Hepatocyte (in vitro differentiated cells): Measurements from ENCODE around the gene OR56A5. TPM values are rescaled to one million over a fixed set of nuclear protein-coding genes. Genes with fewer than 3 reads are reported as not detected.

Experiments
- DNase-seq: peaks from one replicate; pipeline ENCODE4 v3.0.0-alpha.2; 2016; ENCODE audit warnings: low spot score
- H2AFZ ChIP-seq: fragments of 200-600 bp; sonication (generic); 2 replicates; pipeline ENCODE4 v1.6.0; 2016; ENCODE audit warnings: antibody characterized with exemption, mild to moderate bottlenecking
- H3K27ac ChIP-seq: fragments of 200-600 bp; sonication (generic); 2 replicates; pipeline ENCODE4 v1.5.1; 2016; ENCODE audit warnings: mild to moderate bottlenecking
- H3K27me3 ChIP-seq: fragments of 200-600 bp; sonication (generic); 2 replicates; pipeline ENCODE4 v1.6.1; 2016
- H3K36me3 ChIP-seq: fragments of 200-600 bp; sonication (generic); replicated peaks from 2 replicates; pipeline ENCODE4 v1.5.1; 2016; ENCODE audit warnings: low read depth; ENCODE audit not compliant: insufficient read depth
- H3K4me1 ChIP-seq: fragments of 200-600 bp; sonication (generic); 2 replicates; pipeline ENCODE4 v1.5.1; 2016; ENCODE audit warnings: mild to moderate bottlenecking, moderate library complexity; ENCODE audit not compliant: insufficient read depth
- H3K4me2 ChIP-seq: fragments of 200-600 bp; sonication (generic); 2 replicates; pipeline ENCODE4 v1.6.0; 2016
- H3K4me3 ChIP-seq: fragments of 200-600 bp; sonication (generic); 2 replicates; pipeline ENCODE4 v1.5.1; 2016; ENCODE audit warnings: mild to moderate bottlenecking
- H3K79me2 ChIP-seq: fragments of 200-600 bp; sonication (generic); 2 replicates; pipeline ENCODE4 v1.6.0; 2017; ENCODE audit warnings: mild to moderate bottlenecking
- H3K9me2 ChIP-seq: fragments of 200-600 bp; sonication (generic); replicated peaks from 2 replicates; pipeline ENCODE4 v1.6.0; 2017; ENCODE audit warnings: mild to moderate bottlenecking; ENCODE audit not compliant: insufficient read depth
- H3K9me3 ChIP-seq: fragments of 200-600 bp; sonication (generic); 2 replicates; pipeline ENCODE4 v1.5.1; 2016; ENCODE audit warnings: low read depth, mild to moderate bottlenecking
- H4K20me1 ChIP-seq: fragments of 200-600 bp; sonication (generic); 2 replicates; pipeline ENCODE4 v1.6.0; 2016; ENCODE audit warnings: mild to moderate bottlenecking; ENCODE audit not compliant: insufficient read depth, poor library complexity, severe bottlenecking
- EZH2 ChIP-seq: fragments of 200-600 bp; sonication (generic); IDR thresholded peaks from 2 replicates; pipeline ENCODE4 v1.6.1; 2016; ENCODE audit warnings: antibody characterized with exemption, mild to moderate bottlenecking, borderline replicate concordance
- EZH2phosphoT487 ChIP-seq: fragments of 200-600 bp; sonication (generic); IDR thresholded peaks from one replicate; pipeline ENCODE4 v1.6.1; 2018; ENCODE audit warnings: antibody characterized with exemption, mild to moderate bottlenecking, low read depth, moderate library complexity; ENCODE audit not compliant: unreplicated experiment, severe bottlenecking
- WGBS: methylation state at CpG from one replicate; pipeline ENCODE4 v1.1.6; 2016; ENCODE audit warnings: low lambda C conversion rate; ENCODE audit errors: missing lambda C conversion rate; 5-methylcytosine and 5-hydroxymethylcytosine counted together
- polyA plus RNA-seq: library from polyadenylated mRNA; unstranded; fragments of >200 nt; fragmentation: Nextera tagmentation; extraction: Ambion mirVana; gene quantifications from 2 replicates; pipeline ENCODE4 v1.2.1, GENCODE V29; 2016
- total RNA-seq: library from RNA; depleted of rRNA; stranded (reverse); fragments of >200 nt; gene quantifications from 2 replicates; pipeline ENCODE4 v1.2.3, GENCODE V29; 2014
- TF ChIP-seq, protein P1 (sequence below): fragments of 200-600 bp; sonication (generic); IDR thresholded peaks from 2 replicates; pipeline ENCODE4 v1.5.1; 2016; ENCODE audit warnings: antibody characterized with exemption, mild to moderate bottlenecking; ENCODE audit not compliant: poor library complexity

Gene OR56A5
- total and polyA plus RNA-seq, 2 experiments from 2014 or later, result not detected

DNA sequence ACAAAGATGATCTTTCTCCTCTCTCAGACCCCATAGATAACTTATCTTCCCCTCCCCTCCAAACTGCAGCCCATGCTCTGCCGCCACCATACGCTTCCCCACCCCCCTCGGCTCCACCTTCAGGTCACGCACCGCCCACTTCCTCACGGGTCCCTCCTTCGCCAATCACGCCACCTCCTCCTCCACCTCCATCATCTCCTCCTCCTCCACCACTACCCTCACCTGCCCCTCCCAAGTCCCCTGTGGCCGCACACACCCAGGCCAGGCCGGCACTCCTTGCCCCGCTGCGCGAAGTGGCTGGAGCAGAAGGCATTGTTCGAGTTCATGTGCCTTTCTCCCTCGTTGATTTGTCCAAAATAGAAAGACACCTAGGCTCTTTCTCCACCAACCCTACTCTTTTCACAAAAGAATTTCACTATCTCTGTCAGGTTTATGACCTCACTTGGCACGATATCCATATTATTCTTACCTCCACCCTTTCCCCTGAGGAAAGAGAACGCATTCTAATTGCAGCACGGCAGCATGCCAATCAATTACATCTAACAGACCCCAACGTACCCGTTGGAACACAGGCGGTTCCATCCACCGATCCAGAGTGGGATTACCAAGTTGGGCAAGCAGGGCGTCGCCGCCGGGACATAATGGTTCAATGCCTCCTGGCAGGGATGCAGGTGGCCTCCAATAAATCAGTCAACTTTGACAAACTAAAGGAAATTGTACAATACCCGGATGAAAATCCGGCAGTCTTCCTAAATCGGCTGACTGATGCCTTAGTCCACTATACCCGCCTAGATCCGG lies 38.5 kb downstream of the OR56A5 start:
- H3K9me2 ChIP-seq, result no peaks in the 10 kb centered on the region
- TF ChIP-seq EZH2phosphoT487, result no peak
- no peak for TF ChIP-seq EZH2
- no peaks in the 10 kb centered on the region for H4K20me1 ChIP-seq
- H3K4me2 ChIP-seq, result no peak overlapping the region
- H3K27me3 ChIP-seq, result no peaks in the 10 kb centered on the region
- H3K79me2 ChIP-seq, result no peaks in the 10 kb centered on the region
- H3K4me1 ChIP-seq, result no peaks in the 10 kb centered on the region
- no peak overlapping the region for H2AFZ ChIP-seq
- H3K36me3 ChIP-seq, result no peaks in the 10 kb centered on the region
- WGBS, result 92% methylated on average over 26 of the region's 31 CpGs
- no peak for DNase-seq
- H3K4me3 ChIP-seq, result no peak overlapping the region
- no peak overlapping the region for H3K27ac ChIP-seq
- H3K9me3 ChIP-seq, result no peaks in the 10 kb centered on the region

DNA sequence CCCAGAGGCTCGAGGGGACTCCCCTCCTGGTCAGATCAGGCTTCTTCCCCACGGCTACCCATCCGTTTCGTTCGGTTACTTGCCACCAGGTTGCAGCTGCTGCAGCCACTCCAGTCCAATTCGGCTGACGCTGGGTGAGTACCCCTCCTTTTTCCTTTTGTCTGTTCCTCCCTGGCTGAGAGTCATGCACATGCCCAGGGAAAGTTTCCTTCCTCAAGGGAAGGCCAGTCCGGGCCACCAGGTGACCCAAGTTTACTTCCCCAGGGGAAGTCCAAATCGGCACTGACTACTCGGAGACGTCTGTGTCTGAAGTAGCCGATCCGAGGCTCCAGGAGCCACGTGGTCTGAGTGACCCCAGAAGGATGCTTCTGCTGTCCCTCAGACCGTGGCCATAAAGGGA lies 39.5 kb downstream of the OR56A5 start:
- WGBS, result 84% methylated on average over 14 of the region's 15 CpGs
- no peaks in the 10 kb centered on the region for H3K9me3 ChIP-seq

GRCh38 chr11:5928271-5928670 lies 40.0 kb downstream of the OR56A5 start:
- Histone ChIP-seq H2AFZ (no peak overlapping the region), H3K27ac (no peak overlapping the region), H3K4me1 (no peaks in the 10 kb centered on the region), H3K4me3 (no peak overlapping the region), H3K27me3 (no peaks in the 10 kb centered on the region), H3K9me3 (no peaks in the 10 kb centered on the region), H3K9me2 (no peaks in the 10 kb centered on the region), H3K36me3 (no peaks in the 10 kb centered on the region), H4K20me1 (no peaks in the 10 kb centered on the region), H3K79me2 (no peaks in the 10 kb centered on the region), H3K4me2 (no peak overlapping the region)
- 96% methylated on average over 17 of the region's 17 CpGs for WGBS
- DNase-seq, result no peak
- TF ChIP-seq EZH2 (no peak), EZH2phosphoT487 (no peak)
- TF ChIP-seq, protein P1, sequence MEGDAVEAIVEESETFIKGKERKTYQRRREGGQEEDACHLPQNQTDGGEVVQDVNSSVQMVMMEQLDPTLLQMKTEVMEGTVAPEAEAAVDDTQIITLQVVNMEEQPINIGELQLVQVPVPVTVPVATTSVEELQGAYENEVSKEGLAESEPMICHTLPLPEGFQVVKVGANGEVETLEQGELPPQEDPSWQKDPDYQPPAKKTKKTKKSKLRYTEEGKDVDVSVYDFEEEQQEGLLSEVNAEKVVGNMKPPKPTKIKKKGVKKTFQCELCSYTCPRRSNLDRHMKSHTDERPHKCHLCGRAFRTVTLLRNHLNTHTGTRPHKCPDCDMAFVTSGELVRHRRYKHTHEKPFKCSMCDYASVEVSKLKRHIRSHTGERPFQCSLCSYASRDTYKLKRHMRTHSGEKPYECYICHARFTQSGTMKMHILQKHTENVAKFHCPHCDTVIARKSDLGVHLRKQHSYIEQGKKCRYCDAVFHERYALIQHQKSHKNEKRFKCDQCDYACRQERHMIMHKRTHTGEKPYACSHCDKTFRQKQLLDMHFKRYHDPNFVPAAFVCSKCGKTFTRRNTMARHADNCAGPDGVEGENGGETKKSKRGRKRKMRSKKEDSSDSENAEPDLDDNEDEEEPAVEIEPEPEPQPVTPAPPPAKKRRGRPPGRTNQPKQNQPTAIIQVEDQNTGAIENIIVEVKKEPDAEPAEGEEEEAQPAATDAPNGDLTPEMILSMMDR, result no peak

More for the DNA sequence above, 39.5 kb downstream of the OR56A5 start:
- H4K20me1 ChIP-seq, result no peaks in the 10 kb centered on the region
- no peak overlapping the region for H2AFZ ChIP-seq
- no peak overlapping the region for H3K4me2 ChIP-seq
- no peaks in the 10 kb centered on the region for H3K4me1 ChIP-seq
- DNase-seq, result no peak
- H3K9me2 ChIP-seq, result no peaks in the 10 kb centered on the region
- no peak overlapping the region for H3K27ac ChIP-seq
- H3K79me2 ChIP-seq, result no peaks in the 10 kb centered on the region
- no peaks in the 10 kb centered on the region for H3K36me3 ChIP-seq
- TF ChIP-seq, protein P1, result no peak
- TF ChIP-seq EZH2, result no peak
- no peak for TF ChIP-seq EZH2phosphoT487
- no peak overlapping the region for H3K4me3 ChIP-seq
- H3K27me3 ChIP-seq, result no peaks in the 10 kb centered on the region

DNA sequence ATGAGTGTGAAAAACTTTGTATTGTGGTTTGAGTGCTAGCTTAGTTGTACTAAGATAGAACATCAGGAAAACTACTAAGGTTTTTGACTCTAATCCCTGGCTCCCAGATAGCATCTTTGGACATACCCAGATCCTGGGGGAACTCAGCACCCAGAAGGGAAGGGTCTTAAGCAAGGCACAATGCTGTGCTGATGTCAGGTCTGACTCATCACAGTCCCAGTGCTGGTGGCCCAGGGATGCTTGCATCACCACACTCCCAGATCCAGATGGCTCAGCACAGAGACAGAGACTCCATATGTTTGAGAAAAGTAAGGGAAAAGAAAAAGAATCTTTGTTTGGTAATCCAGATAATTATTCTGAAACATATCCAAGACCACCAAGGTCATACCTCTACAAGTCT lies 44.5 kb downstream of the OR56A5 start:
- no peaks in the 10 kb centered on the region for H3K9me3 ChIP-seq
- no peak overlapping the region for H3K4me2 ChIP-seq
- no peaks in the 10 kb centered on the region for H3K36me3 ChIP-seq
- TF ChIP-seq EZH2phosphoT487 (no peak), EZH2 (no peak)
- TF ChIP-seq, protein P1, result no peak
- H3K27ac ChIP-seq, result no peak overlapping the region
- H4K20me1 ChIP-seq, result no peaks in the 10 kb centered on the region
- no peak for DNase-seq
- no peaks in the 10 kb centered on the region for H3K27me3 ChIP-seq
- no peak overlapping the region for H3K4me3 ChIP-seq
- H3K4me1 ChIP-seq, result no peaks in the 10 kb centered on the region
- no peak overlapping the region for H2AFZ ChIP-seq
- H3K9me2 ChIP-seq, result no peaks in the 10 kb centered on the region
- H3K79me2 ChIP-seq, result no peaks in the 10 kb centered on the region
